ENCODE data around the gene TMEM86A.

Gene TMEM86A

GRCh38 chr11:18730020-18730419, 31.4 kb downstream of the TMEM86A start:
- H3K79me2 ChIP-seq (ENCODE audit: insufficient read depth, low read length) = no peaks in the 10 kb centered on the region
- TF ChIP-seq CTCF (IDR thresholded peaks at IDR 0.05; ENCODE audit: insufficient read depth, low read length, poor library complexity, severe bottlenecking) (no peak), EZH2phosphoT487 (conservative IDR thresholded peaks at IDR 0.05; ENCODE audit: low read length) (no peak)
- H2AFZ ChIP-seq (ENCODE audit: low read depth, low read length, severe bottlenecking) = no peak overlapping the region
- no peaks in the 10 kb centered on the region for H3K9me3 ChIP-seq (ENCODE audit: insufficient read depth, low read length)
- no peaks in the 10 kb centered on the region for H3K9me2 ChIP-seq (replicated peaks; ENCODE audit: insufficient read depth, low read length)
- H3K27ac ChIP-seq (ENCODE audit: low read depth, low read length) = no peak overlapping the region
- no peak overlapping the region for H3K4me2 ChIP-seq (ENCODE audit: low read depth, low read length, poor library complexity, severe bottlenecking)
- no peak overlapping the region for H3K4me3 ChIP-seq (ENCODE audit: insufficient read depth, low read length, poor library complexity, severe bottlenecking)
- no peaks in the 10 kb centered on the region for H3F3A ChIP-seq (ENCODE audit: insufficient read depth)
- H4K20me1 ChIP-seq (ENCODE audit: low read depth, low read length) = no peaks in the 10 kb centered on the region
- no peak overlapping the region for H3K9ac ChIP-seq (ENCODE audit: low read length)
- no peaks in the 10 kb centered on the region for H3K27me3 ChIP-seq (ENCODE audit: low read length)
- no peaks in the 10 kb centered on the region for H3K36me3 ChIP-seq (ENCODE audit: low read length)

- Histone ChIP-seq H3K4me3 (ENCODE audit: insufficient read depth, low read length, poor library complexity, severe bottlenecking) (no peak overlapping the region), H3K36me3 (ENCODE audit: low read length) (no peaks in the 10 kb centered on the region), H3K9ac (ENCODE audit: low read length) (no peak overlapping the region), H3K27ac (ENCODE audit: low read depth, low read length) (no peak overlapping the region), H3K9me3 (ENCODE audit: insufficient read depth, low read length) (no peaks in the 10 kb centered on the region), H3K4me2 (ENCODE audit: low read depth, low read length, poor library complexity, severe bottlenecking) (no peak overlapping the region), H3K79me2 (ENCODE audit: insufficient read depth, low read length) (no peaks in the 10 kb centered on the region), H3F3A (ENCODE audit: insufficient read depth) (no peaks in the 10 kb centered on the region), H3K27me3 (ENCODE audit: low read length) (no peaks in the 10 kb centered on the region), H3K9me2 (replicated peaks; ENCODE audit: insufficient read depth, low read length) (no peaks in the 10 kb centered on the region), H2AFZ (ENCODE audit: low read depth, low read length, severe bottlenecking) (no peak overlapping the region), H4K20me1 (ENCODE audit: low read depth, low read length) (no peaks in the 10 kb centered on the region)
- TF ChIP-seq CTCF (IDR thresholded peaks at IDR 0.05; ENCODE audit: insufficient read depth, low read length, poor library complexity, severe bottlenecking) (no peak), EZH2phosphoT487 (conservative IDR thresholded peaks at IDR 0.05; ENCODE audit: low read length) (no peak)
Observed at GRCh38 chr11:18731441-18731840, 32.9 kb downstream of the TMEM86A start.

GRCh38 chr11:18731949-18732821, 33.6 kb downstream of the TMEM86A start:
- Histone ChIP-seq H3K27ac (ENCODE audit: low read depth, low read length) (no peak overlapping the region), H3K79me2 (ENCODE audit: insufficient read depth, low read length) (no peaks in the 10 kb centered on the region), H4K20me1 (ENCODE audit: low read depth, low read length) (no peaks in the 10 kb centered on the region), H3K27me3 (ENCODE audit: low read length) (no peaks in the 10 kb centered on the region), H3K4me2 (ENCODE audit: low read depth, low read length, poor library complexity, severe bottlenecking) (no peak overlapping the region), H3K9me3 (ENCODE audit: insufficient read depth, low read length) (no peaks in the 10 kb centered on the region), H3K4me3 (ENCODE audit: insufficient read depth, low read length, poor library complexity, severe bottlenecking) (no peak overlapping the region), H2AFZ (ENCODE audit: low read depth, low read length, severe bottlenecking) (no peak overlapping the region), H3K9me2 (replicated peaks; ENCODE audit: insufficient read depth, low read length) (no peaks in the 10 kb centered on the region), H3K9ac (ENCODE audit: low read length) (no peak overlapping the region), H3K36me3 (ENCODE audit: low read length) (no peaks in the 10 kb centered on the region), H3F3A (ENCODE audit: insufficient read depth) (no peaks in the 10 kb centered on the region)
- TF ChIP-seq CTCF (IDR thresholded peaks at IDR 0.05; ENCODE audit: insufficient read depth, low read length, poor library complexity, severe bottlenecking) = peak; percentile 100
- TF ChIP-seq EZH2phosphoT487 (conservative IDR thresholded peaks at IDR 0.05; ENCODE audit: low read length) = no peak
